Retinal pigment epithelial cell (primary cell): ENCODE measurements around the gene PLCB3.

Experiments used
- DNase-seq: peaks from one replicate; pipeline ENCODE4 v3.0.0-alpha.2; 2010; ENCODE audit warnings: low read depth
- H3K4me3 ChIP-seq: 2 replicates; pipeline ENCODE4 v1.5.1; 2011; ENCODE audit warnings: mild to moderate bottlenecking, low read length, control low read depth, moderate library complexity
- TF ChIP-seq, protein P1 (sequence below): conservative IDR thresholded peaks from 2 replicates; pipeline ENCODE4 v1.5.1; 2011; ENCODE audit warnings: low read depth, low read length, control low read depth, inconsistent platforms

The PLCB3 gene

GRCh38 chr11:64238076-64238475 is 13.3 kb upstream of the PLCB3 start:
- TF ChIP-seq, protein P1, sequence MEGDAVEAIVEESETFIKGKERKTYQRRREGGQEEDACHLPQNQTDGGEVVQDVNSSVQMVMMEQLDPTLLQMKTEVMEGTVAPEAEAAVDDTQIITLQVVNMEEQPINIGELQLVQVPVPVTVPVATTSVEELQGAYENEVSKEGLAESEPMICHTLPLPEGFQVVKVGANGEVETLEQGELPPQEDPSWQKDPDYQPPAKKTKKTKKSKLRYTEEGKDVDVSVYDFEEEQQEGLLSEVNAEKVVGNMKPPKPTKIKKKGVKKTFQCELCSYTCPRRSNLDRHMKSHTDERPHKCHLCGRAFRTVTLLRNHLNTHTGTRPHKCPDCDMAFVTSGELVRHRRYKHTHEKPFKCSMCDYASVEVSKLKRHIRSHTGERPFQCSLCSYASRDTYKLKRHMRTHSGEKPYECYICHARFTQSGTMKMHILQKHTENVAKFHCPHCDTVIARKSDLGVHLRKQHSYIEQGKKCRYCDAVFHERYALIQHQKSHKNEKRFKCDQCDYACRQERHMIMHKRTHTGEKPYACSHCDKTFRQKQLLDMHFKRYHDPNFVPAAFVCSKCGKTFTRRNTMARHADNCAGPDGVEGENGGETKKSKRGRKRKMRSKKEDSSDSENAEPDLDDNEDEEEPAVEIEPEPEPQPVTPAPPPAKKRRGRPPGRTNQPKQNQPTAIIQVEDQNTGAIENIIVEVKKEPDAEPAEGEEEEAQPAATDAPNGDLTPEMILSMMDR, result no peak
- H3K4me3 ChIP-seq, result no peak overlapping the region
- DNase-seq, result no peak

DNA sequence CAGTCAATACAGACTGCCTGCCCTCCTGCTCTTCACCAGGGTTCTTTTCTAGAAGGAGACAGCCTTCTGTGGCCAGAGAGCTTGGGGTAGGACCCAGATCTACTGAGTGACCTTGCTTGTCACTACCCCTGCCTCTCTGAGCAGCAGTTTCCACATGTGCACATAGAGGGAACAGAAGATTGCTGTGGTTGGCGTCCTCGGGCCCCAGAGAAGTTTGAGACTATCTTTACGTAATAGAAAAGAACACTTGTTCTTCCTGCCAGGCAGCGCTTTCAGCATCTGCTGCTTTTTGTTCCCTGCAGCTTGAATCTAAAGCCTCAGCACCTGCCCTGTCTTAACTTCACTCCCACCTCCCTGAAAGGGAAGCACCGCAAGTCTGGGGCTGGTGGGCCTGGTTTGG is 12.3 kb upstream of the PLCB3 start:
- DNase-seq, result no peak
- TF ChIP-seq, protein P1, result no peak
- H3K4me3 ChIP-seq, result no peak overlapping the region

- TF ChIP-seq, protein P1, result no peak
- no peak for DNase-seq
- H3K4me3 ChIP-seq, result peak overlapping the region; percentile 65
These were observed 11.5 kb upstream of the PLCB3 start for GRCh38 chr11:64239662-64240434.

- DNase-seq, result peak; percentile 85
- TF ChIP-seq, protein P1, result no peak
- H3K4me3 ChIP-seq, result peak within 1 kb of the TSS; percentile 82
These were observed 10.7 kb upstream of the PLCB3 start, which contains the start of gene FKBP2 for GRCh38 chr11:64240435-64241240. FKBP2 (plus strand) TSS chr11:64241095; CDS start chr11:64242388, 1,293 bp downstream.

DNA sequence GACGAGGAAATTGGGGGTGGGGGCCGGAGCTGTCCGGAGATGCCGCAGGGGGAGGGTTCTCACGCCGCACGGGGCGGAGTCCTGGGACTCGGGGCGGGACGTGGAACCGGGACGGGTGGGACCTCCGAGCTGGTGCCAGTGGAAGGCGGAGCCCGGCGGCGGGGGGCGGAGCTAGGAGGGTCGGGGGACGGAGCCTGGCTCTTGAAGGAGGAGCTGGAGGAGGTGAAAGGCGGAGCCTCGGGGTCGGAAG is 10.2 kb upstream of the PLCB3 start:
- TF ChIP-seq, protein P1, result no peak
- no peak for DNase-seq
- H3K4me3 ChIP-seq, result peak overlapping the region; percentile 82

- H3K4me3 ChIP-seq, result peak overlapping the region; percentile 82
- TF ChIP-seq, protein P1, result no peak
- peak; percentile 92 for DNase-seq
These were observed 9.6 kb upstream of the PLCB3 start for GRCh38 chr11:64241491-64242374.
